NOMO-1 (cell line): ENCODE measurements around the gene DAD1.
A peak's percentile ranks its signal among the peaks of the same experiment; 100 is the strongest.
"Not testable (repeated sequence)": the region's sequence is repeated elsewhere in the genome, so short reads cannot be mapped to it uniquely, and the experiment has no call there.

Experiments used
- DNase-seq, 2 experiments: peaks; one replicate each; lab custom pipeline; 2025; ENCODE audit not compliant: unreplicated experiment in 2 of 2; lab: John Stamatoyannopoulos, UW

Gene DAD1

GRCh38 chr14:22553861-22554497 is 35.0 kb downstream of the DAD1 start:
- DNase-seq = not testable (repeated sequence)

- DNase-seq = no peak
Measured at GRCh38 chr14:22553445-22553844, 35.6 kb downstream of the DAD1 start.

GRCh38 chr14:22552827-22553076 is 36.3 kb downstream of the DAD1 start:
- no peak for DNase-seq

- no peak for DNase-seq
Measured at GRCh38 chr14:22552001-22552826, 36.8 kb downstream of the DAD1 start.

GRCh38 chr14:22551605-22551997 is 37.4 kb downstream of the DAD1 start:
- peak in 1 of 2 experiments; percentile 16 for DNase-seq

- peak in 1 of 2 experiments; percentile 7 for DNase-seq
Measured at GRCh38 chr14:22549981-22550673, 38.9 kb downstream of the DAD1 start.

- DNase-seq = no peak
Measured at GRCh38 chr14:22549324-22549962, 39.6 kb downstream of the DAD1 start.

- DNase-seq = no peak
Measured at GRCh38 chr14:22547948-22548750, 40.9 kb downstream of the DAD1 start.

GRCh38 chr14:22547313-22547947 is 41.6 kb downstream of the DAD1 start:
- no peak for DNase-seq

GRCh38 chr14:22546722-22547071 is 42.3 kb downstream of the DAD1 start:
- no peak for DNase-seq

- DNase-seq = no peak
Measured at GRCh38 chr14:22545842-22546721, 42.9 kb downstream of the DAD1 start.

- no peak for DNase-seq
Measured at GRCh38 chr14:22544881-22545420, 44.1 kb downstream of the DAD1 start.

- DNase-seq = no peak
Measured at GRCh38 chr14:22544406-22544805, 44.6 kb downstream of the DAD1 start.

GRCh38 chr14:22543570-22544357 is 45.3 kb downstream of the DAD1 start:
- not testable (repeated sequence) for DNase-seq

- no peak for DNase-seq
Measured at GRCh38 chr14:22542360-22542759, 46.7 kb downstream of the DAD1 start.

- DNase-seq = no peak
Measured at GRCh38 chr14:22541721-22542120, 47.3 kb downstream of the DAD1 start.

GRCh38 chr14:22540811-22541360 is 48.1 kb downstream of the DAD1 start:
- DNase-seq = no peak

- DNase-seq = no peak
Measured at GRCh38 chr14:22540293-22540692, 48.7 kb downstream of the DAD1 start.
